A549 (cell line): Measurements from ENCODE around the gene SND1. TPM values are rescaled to one million over a fixed set of nuclear protein-coding genes. Genes with fewer than 3 reads are reported as not detected.

Experiments used
- ATAC-seq, 2 experiments: fragments of 200-7000 bp in 1 of 2; fragments of >200 bp in 1 of 2; cut with Nextera tagmentation in 1 of 2; cut with Tn5 transposase in 1 of 2; 3 replicates each; pipeline versions ENCODE4 v1.8.0 to v1.9.1; 2018 to 2020; ENCODE audit warnings: mild to moderate bottlenecking in 1 of 2, moderate library complexity in 1 of 2
- CTCF ChIA-PET: fragments of 300-600 bp; sonication (Branson Sonifier 250); formaldehyde crosslinking; extraction: SDS; loops from one replicate; lab custom pipeline; 2021; ENCODE audit warnings: antibody characterized with exemption, inconsistent platforms; lab: Yijun Ruan, JAX
- POLR2A ChIA-PET: fragments of 350-600 bp; formaldehyde crosslinking; extraction: SDS; loops from one replicate; lab custom pipeline; 2021; ENCODE audit warnings: antibody characterized with exemption, inconsistent platforms; lab: Yijun Ruan, JAX
- DNase-seq, 2 experiments: peaks; one replicate each; pipeline versions ENCODE4 v3.0.0 to v3.0.0-alpha.2; 2011 to 2016; ENCODE audit warnings: low read depth in 1 of 2, low spot score in 1 of 2
- FAIRE-seq: peaks from 2 replicates; lab custom pipeline; 2011; peaks lifted over from hg19 to GRCh38; lab: Jason Lieb, UNC
- H3K27ac ChIP-seq, 2 experiments: fragments of >200 bp; sonication (Bioruptor Twin); formaldehyde crosslinking; 3 replicates each; pipeline ENCODE4 v1.5.1; 2016 to 2017
- H3K4me1 ChIP-seq: fragments of >200 bp; sonication (Bioruptor Twin); formaldehyde crosslinking; 3 replicates; pipeline ENCODE4 v1.6.1; 2016
- H3K4me2 ChIP-seq: fragments of >200 bp; sonication (Bioruptor Twin); formaldehyde crosslinking; 3 replicates; pipeline ENCODE4 v1.6.1; 2016
- H3K4me3 ChIP-seq: fragments of >200 bp; sonication (Bioruptor Twin); formaldehyde crosslinking; 3 replicates; pipeline ENCODE4 v1.5.1; 2016
- H3K9me3 ChIP-seq: fragments of >200 bp; sonication (Bioruptor Twin); formaldehyde crosslinking; 3 replicates; pipeline ENCODE4 v1.6.1; 2016
- BHLHE40 ChIP-seq: IDR thresholded peaks from 2 replicates; pipeline ENCODE4 v1.6.1; 2012; ENCODE audit warnings: low read depth, low read length, inconsistent platforms
- CBX2 ChIP-seq: fragments of 200-600 bp; sonication (generic); IDR thresholded peaks from 2 replicates; pipeline ENCODE4 v1.6.1; 2016; ENCODE audit warnings: low read depth, mild to moderate bottlenecking, borderline replicate concordance
- CHD2 ChIP-seq: fragments of 150-350 bp; IDR thresholded peaks from 2 replicates; pipeline ENCODE4 v1.6.1; 2014; ENCODE audit warnings: low read length; ENCODE audit not compliant: partially characterized antibody
- CTCF ChIP-seq: fragments of >200 bp; sonication (Bioruptor Twin); formaldehyde crosslinking; IDR thresholded peaks from 3 replicates; pipeline ENCODE4 v1.5.1; 2016
- E2F6 ChIP-seq: IDR thresholded peaks from 2 replicates; pipeline ENCODE4 v1.6.1; 2012; ENCODE audit warnings: low read depth, borderline replicate concordance
- FOSB ChIP-seq: fragments of 250-450 bp; sonication (Bioruptor Pico); IDR thresholded peaks from 2 replicates; pipeline ENCODE4 v1.5.0; 2020; ENCODE audit warnings: mild to moderate bottlenecking, moderate library complexity
- GATA3 ChIP-seq: IDR thresholded peaks from 2 replicates; pipeline ENCODE4 v1.6.1; 2012; ENCODE audit warnings: borderline replicate concordance
- HDAC2 ChIP-seq: fragments of 200-600 bp; sonication (generic); IDR thresholded peaks from 2 replicates; pipeline ENCODE4 v1.6.1; 2016
- HES2 ChIP-seq: fragments of >200 bp; sonication (Bioruptor Twin); formaldehyde crosslinking; IDR thresholded peaks from 2 replicates; pipeline ENCODE4 v1.6.1; 2016
- HEYL ChIP-seq: fragments of 250-450 bp; sonication (Bioruptor Pico); IDR thresholded peaks from 2 replicates; pipeline ENCODE4 v1.8.0; 2021; ENCODE audit warnings: mild to moderate bottlenecking, moderate library complexity
- HOXB5 ChIP-seq: fragments of 250-450 bp; sonication (Bioruptor Pico); IDR thresholded peaks from 2 replicates; pipeline ENCODE4 v1.5.0; 2020; ENCODE audit warnings: mild to moderate bottlenecking, moderate library complexity
- JUNB ChIP-seq: fragments of >200 bp; sonication (Bioruptor Twin); formaldehyde crosslinking; IDR thresholded peaks from 2 replicates; pipeline ENCODE4 v1.6.1; 2016
- KDM1A ChIP-seq: fragments of 200-600 bp; sonication (generic); IDR thresholded peaks from 2 replicates; pipeline ENCODE4 v1.6.1; 2016; ENCODE audit warnings: low read depth, mild to moderate bottlenecking
- KDM5A ChIP-seq: fragments of 200-600 bp; sonication (generic); IDR thresholded peaks from 2 replicates; pipeline ENCODE4 v1.6.1; 2016; ENCODE audit warnings: antibody characterized with exemption, mild to moderate bottlenecking
- MAX ChIP-seq: IDR thresholded peaks from 2 replicates; pipeline ENCODE4 v1.6.1; 2012
- NPAS2 ChIP-seq: fragments of 250-450 bp; sonication (Bioruptor Pico); IDR thresholded peaks from 2 replicates; pipeline ENCODE4 v1.8.0; 2022; ENCODE audit warnings: mild to moderate bottlenecking, moderate library complexity, borderline replicate concordance
- NR3C1 ChIP-seq: fragments of >200 bp; sonication (Bioruptor Twin); formaldehyde crosslinking; IDR thresholded peaks from 3 replicates; pipeline ENCODE4 v1.6.1; 2017
- PBX3 ChIP-seq: IDR thresholded peaks from 2 replicates; pipeline ENCODE4 v1.6.1; 2012
- RAD21 ChIP-seq, 2 experiments: fragments of >200 bp in 1 of 2; sonication (Bioruptor Twin) in 1 of 2; formaldehyde crosslinking in 1 of 2; IDR thresholded peaks in 1 of 2; conservative IDR thresholded peaks in 1 of 2; 2 replicates in 1 of 2; 3 replicates in 1 of 2; pipeline ENCODE4 v1.6.1; 2012 to 2018; ENCODE audit warnings: inconsistent platforms in 1 of 2
- RARB ChIP-seq: fragments of 250-450 bp; sonication (Bioruptor Pico); IDR thresholded peaks from 2 replicates; pipeline ENCODE4 v1.8.0; 2021; ENCODE audit warnings: mild to moderate bottlenecking, moderate library complexity
- REST ChIP-seq: fragments of 200-600 bp; sonication (generic); IDR thresholded peaks from 2 replicates; pipeline ENCODE4 v1.6.1; 2016; ENCODE audit warnings: antibody characterized with exemption, mild to moderate bottlenecking, moderate library complexity
- RNF2 ChIP-seq: fragments of 200-600 bp; sonication (generic); IDR thresholded peaks from 2 replicates; pipeline ENCODE4 v1.6.1; 2016; ENCODE audit warnings: low read depth, mild to moderate bottlenecking, antibody characterized with exemption, moderate library complexity, borderline replicate concordance
- SREBF2 ChIP-seq: fragments of 450-650 bp; IDR thresholded peaks from 2 replicates; pipeline ENCODE4 v1.6.1; 2014; ENCODE audit warnings: mild to moderate bottlenecking, moderate library complexity
- TFCP2L1 ChIP-seq: fragments of 250-450 bp; sonication (Bioruptor Pico); IDR thresholded peaks from 2 replicates; pipeline ENCODE4 v1.5.0; 2021; ENCODE audit warnings: mild to moderate bottlenecking
- TP53 ChIP-seq: fragments of 250-450 bp; sonication (Bioruptor Pico); IDR thresholded peaks from 2 replicates; pipeline ENCODE4 v1.5.0; 2021; ENCODE audit warnings: mild to moderate bottlenecking, moderate library complexity
- ZC3H11A ChIP-seq: fragments of 450-650 bp; IDR thresholded peaks from 2 replicates; pipeline ENCODE4 v1.6.1; 2014; ENCODE audit warnings: antibody characterized with exemption, mild to moderate bottlenecking
- WGBS: methylation state at CpG from one replicate; pipeline ENCODE4 v1.1.6; 2017; ENCODE audit errors: missing lambda C conversion rate; 5-methylcytosine and 5-hydroxymethylcytosine counted together
- polyA plus RNA-seq, 4 experiments: library from polyadenylated mRNA; depleted of rRNA in 3 of 4; stranded (reverse); fragments of >200 nt; fragmentation: RNase III in 1 of 4; extraction: RNeasy Plus Mini Kit Qiagen cat#74134 plus additional on column Dnase treatment in 1 of 4; gene quantifications; 2 replicates in 3 of 4; 3 replicates in 1 of 4; pipeline ENCODE4 v1.2.3, GENCODE V29; 2011 to 2017

Gene SND1
- polyA plus RNA-seq, 2 of the 4 experiments (the other 2 are of a cell fraction): 102 to 138 TPM

- TF ChIP-seq ZC3H11A: no peak
- no peak for TF ChIP-seq MAX
- TF ChIP-seq, all 56 proteins: peak for 0
Observed at GRCh38 chr7:127754457-127754856, 102.5 kb downstream of the SND1 start (continued).

- no peaks in the 10 kb centered on the region for H3K9me3 ChIP-seq
- TF ChIP-seq REST (no peak), KDM5A (no peak), GATA3 (no peak), NR3C1 (no peak), NPAS2 (CRISPR knock-in tag) (no peak), CBX2 (no peak)
- H3K27ac ChIP-seq: no peak overlapping the region
- DNase-seq (no peak), ATAC-seq (no peak), FAIRE-seq (no peak)
- 92% methylated on average over 6 of the region's 6 CpGs for WGBS
- POLR2A ChIA-PET: no interaction called here
- peaks cover 23% of the 10 kb centered on the region for H3K4me1 ChIP-seq
- CTCF ChIA-PET: interaction anchor here (0.7 to 1.4 kb wide), 4 partner anchors 17 to 79 kb away, joined by 3 to 5 read pairs (median 4); no protein-coding TSS in a partner anchor
- no peak overlapping the region for H3K4me2 ChIP-seq
- H3K4me3 ChIP-seq: no peak overlapping the region
Observed at GRCh38 chr7:127755521-127755920, 103.5 kb downstream of the SND1 start.

- Histone ChIP-seq H3K4me1 (peaks cover 27% of the 10 kb centered on the region), H3K4me3 (no peak overlapping the region), H3K9me3 (no peaks in the 10 kb centered on the region), H3K4me2 (no peak overlapping the region), H3K27ac (no peak overlapping the region)
- CTCF ChIA-PET: interaction anchor here (0.5 to 1.4 kb wide), 4 partner anchors 18 to 179 kb away, joined by 3 to 5 read pairs (median 4); no protein-coding TSS in a partner anchor
- POLR2A ChIA-PET: no interaction called here
- no peak for FAIRE-seq
- TF ChIP-seq BHLHE40: no peak
- no peak for TF ChIP-seq JUNB
- no peak for TF ChIP-seq TP53
- TF ChIP-seq TFCP2L1: no peak
- no peak for TF ChIP-seq E2F6
- TF ChIP-seq PBX3: no peak
- no peak for TF ChIP-seq RARB (CRISPR knock-in tag)
- no peak for TF ChIP-seq HES2
- TF ChIP-seq HEYL (CRISPR knock-in tag): no peak
- no peak for TF ChIP-seq RNF2
- TF ChIP-seq GATA3: no peak
- no peak for TF ChIP-seq KDM1A
- TF ChIP-seq CBX2: no peak
- no peak for TF ChIP-seq CHD2
- no peak for TF ChIP-seq CTCF
- TF ChIP-seq FOSB (CRISPR knock-in tag): no peak
- TF ChIP-seq RAD21 (conservative IDR thresholded peaks at IDR 0.05 in 1 of 2, IDR thresholded peaks at IDR 0.05 in 1 of 2): no peak
- TF ChIP-seq SREBF2: no peak
- no peak for TF ChIP-seq HOXB5 (CRISPR knock-in tag)
- TF ChIP-seq HDAC2: no peak
- no peak for ATAC-seq
- WGBS: 89% methylated on average over 2 of the region's 2 CpGs
- DNase-seq: no peak
Observed at GRCh38 chr7:127755965-127756364, 104.0 kb downstream of the SND1 start.
